ENCODE measurements around the gene SLC4A1. TPM values are rescaled to one million over a fixed set of nuclear protein-coding genes. Genes with fewer than 3 reads are reported as not detected.

The SLC4A1 gene
- polyA plus RNA-seq, 2 of the 4 experiments (the other 2 are of a cell fraction) = not detected

GRCh38 chr17:44247876-44248736 lies 19.8 kb downstream of the SLC4A1 start:
- no peak for DNase-seq (ENCODE audit: low read depth in 1 of 2, low spot score in 1 of 2)
- no peak overlapping the region for H3K4me2 ChIP-seq
- ChIA-PET CTCF (interaction anchor here (0.7 to 1.7 kb wide), 4 partner anchors 25 to 83 kb away, joined by 3 to 8 read pairs (median 4); no protein-coding TSS in a partner anchor), POLR2A (no interaction called here)
- no peaks in the 10 kb centered on the region for H3K4me1 ChIP-seq
- no peak overlapping the region for H3K27ac ChIP-seq
- H3K9me3 ChIP-seq = no peaks in the 10 kb centered on the region
- ATAC-seq = peak; percentile 5 to 10; a peak in 2 of 6 replicates
- no peak for FAIRE-seq
- no peak overlapping the region for H3K4me3 ChIP-seq
- TF ChIP-seq ZFP36 (IDR thresholded peaks at IDR 0.05; ENCODE audit: borderline replicate concordance, partially characterized antibody) (no peak), BCL3 (IDR thresholded peaks at IDR 0.05) (no peak), ZC3H11A (IDR thresholded peaks at IDR 0.05) (no peak), ZNF302 (CRISPR knock-in tag; IDR thresholded peaks at IDR 0.05) (no peak)
- 44% methylated on average over 10 of the region's 10 CpGs for WGBS (ENCODE audit: missing lambda C conversion rate)

- H3K4me2 ChIP-seq = no peak overlapping the region
- no peaks in the 10 kb centered on the region for H3K9me3 ChIP-seq
- H3K4me3 ChIP-seq = no peak overlapping the region
- FAIRE-seq (no peak), DNase-seq (ENCODE audit: low read depth in 1 of 2, low spot score in 1 of 2) (no peak), ATAC-seq (peak; percentile 20 to 27; a peak in 4 of 6 replicates)
- CTCF ChIA-PET = interaction anchor here (0.7 to 2.0 kb wide), 7 partner anchors 8 to 84 kb away, joined by 3 to 8 read pairs (median 4); no protein-coding TSS in a partner anchor
- no peak overlapping the region for H3K27ac ChIP-seq
- WGBS (ENCODE audit: missing lambda C conversion rate) = 65% methylated on average over 7 of the region's 7 CpGs
- POLR2A ChIA-PET = no interaction called here
- TF ChIP-seq NR3C1 (IDR thresholded peaks at IDR 0.05) (no peak), FOSL2 (IDR thresholded peaks at IDR 0.05) (no peak), FOSL2 (CRISPR knock-in tag; IDR thresholded peaks at IDR 0.05) (no peak), FOSB (CRISPR knock-in tag; IDR thresholded peaks at IDR 0.05) (no peak), RNF2 (IDR thresholded peaks at IDR 0.05; ENCODE audit: borderline replicate concordance, low read depth) (no peak), CBX8 (IDR thresholded peaks at IDR 0.05) (no peak), JUN (IDR thresholded peaks at IDR 0.05) (no peak), CHD2 (IDR thresholded peaks at IDR 0.05; ENCODE audit: low read length, partially characterized antibody) (no peak), ZC3H11A (IDR thresholded peaks at IDR 0.05) (no peak), POLR2AphosphoS2 (conservative IDR thresholded peaks at IDR 0.05; ENCODE audit: low read length) (no peak)
- no peaks in the 10 kb centered on the region for H3K4me1 ChIP-seq
Observed at GRCh38 chr17:44247440-44247841, 20.5 kb downstream of the SLC4A1 start.

GRCh38 chr17:44241106-44241624 lies 26.8 kb downstream of the SLC4A1 start:
- Histone ChIP-seq H3K4me3 (no peak overlapping the region), H3K4me2 (no peak overlapping the region), H3K4me1 (no peaks in the 10 kb centered on the region), H3K9me3 (no peaks in the 10 kb centered on the region), H3K27ac (no peak overlapping the region)
- no peak for FAIRE-seq
- ChIA-PET POLR2A (no interaction called here), CTCF (interaction anchor here (0.6 to 2.3 kb wide), 5 partner anchors 18 to 267 kb away, joined by 3 to 8 read pairs (median 3); no protein-coding TSS in a partner anchor)
- DNase-seq (ENCODE audit: low read depth in 1 of 2, low spot score in 1 of 2) = no peak
- peak in 1 of 2 experiments; percentile 51; a peak in 3 of 6 replicates for ATAC-seq
- 68% methylated on average over 6 of the region's 6 CpGs for WGBS (ENCODE audit: missing lambda C conversion rate)
- TF ChIP-seq BCL3 (IDR thresholded peaks at IDR 0.05) (no peak), E2F6 (IDR thresholded peaks at IDR 0.05; ENCODE audit: borderline replicate concordance, low read depth) (no peak), REST (IDR thresholded peaks at IDR 0.05) (no peak), RFX5 (IDR thresholded peaks at IDR 0.05) (no peak), POLR2A (IDR thresholded peaks at IDR 0.05; ENCODE audit: low read length) (no peak), FOSL2 (IDR thresholded peaks at IDR 0.05) (no peak), FOSL2 (CRISPR knock-in tag; IDR thresholded peaks at IDR 0.05) (no peak), NPAS2 (CRISPR knock-in tag; IDR thresholded peaks at IDR 0.05; ENCODE audit: borderline replicate concordance) (no peak), MYC (IDR thresholded peaks at IDR 0.05; ENCODE audit: borderline replicate concordance, low read length) (no peak), ZNF302 (CRISPR knock-in tag; IDR thresholded peaks at IDR 0.05) (no peak), JUNB (IDR thresholded peaks at IDR 0.05) (no peak), ATOH8 (CRISPR knock-in tag; IDR thresholded peaks at IDR 0.05; ENCODE audit: low read depth) (no peak), EHMT2 (IDR thresholded peaks at IDR 0.05; ENCODE audit: low read depth) (no peak), CBX2 (IDR thresholded peaks at IDR 0.05; ENCODE audit: borderline replicate concordance, low read depth) (no peak), POLR2AphosphoS2 (conservative IDR thresholded peaks at IDR 0.05; ENCODE audit: low read length) (no peak), GATA3 (IDR thresholded peaks at IDR 0.05; ENCODE audit: borderline replicate concordance) (no peak), CEBPB (IDR thresholded peaks at IDR 0.05) (no peak)
